ENCODE data around the gene NSUN2.

DNA sequence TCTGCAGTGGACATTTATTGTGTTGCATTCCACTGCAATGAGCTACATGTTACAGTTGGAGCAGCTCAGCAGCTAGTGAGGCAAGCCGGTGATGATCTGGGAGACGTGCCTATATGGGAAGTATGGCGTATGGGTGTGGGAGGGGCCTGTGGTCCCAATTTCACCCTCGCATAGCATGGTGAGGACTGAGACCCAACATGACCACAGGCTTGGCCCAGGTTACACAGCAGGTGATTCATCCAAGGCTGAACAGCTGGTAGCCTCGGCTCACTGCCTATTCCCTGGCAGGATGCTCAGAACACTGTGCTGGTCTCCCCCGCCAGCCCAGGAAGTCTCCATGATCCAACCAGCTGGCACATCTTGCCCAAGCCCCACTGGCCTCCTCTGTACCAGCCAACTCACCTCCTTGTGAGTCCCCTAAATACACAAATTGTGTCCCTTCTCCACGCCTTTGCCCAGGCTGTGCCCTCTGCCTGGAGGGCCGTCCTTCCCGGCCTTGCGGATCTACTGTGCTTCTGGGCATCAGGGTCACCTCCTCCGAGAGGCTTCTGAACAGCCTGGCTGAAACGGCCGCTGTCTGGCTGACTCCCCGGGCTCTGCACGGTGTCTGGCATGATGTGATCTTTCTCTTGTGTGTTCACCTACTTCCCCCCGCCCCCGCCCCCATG, 81.4 kb downstream of the NSUN2 start:
- TF ChIP-seq, protein P1, sequence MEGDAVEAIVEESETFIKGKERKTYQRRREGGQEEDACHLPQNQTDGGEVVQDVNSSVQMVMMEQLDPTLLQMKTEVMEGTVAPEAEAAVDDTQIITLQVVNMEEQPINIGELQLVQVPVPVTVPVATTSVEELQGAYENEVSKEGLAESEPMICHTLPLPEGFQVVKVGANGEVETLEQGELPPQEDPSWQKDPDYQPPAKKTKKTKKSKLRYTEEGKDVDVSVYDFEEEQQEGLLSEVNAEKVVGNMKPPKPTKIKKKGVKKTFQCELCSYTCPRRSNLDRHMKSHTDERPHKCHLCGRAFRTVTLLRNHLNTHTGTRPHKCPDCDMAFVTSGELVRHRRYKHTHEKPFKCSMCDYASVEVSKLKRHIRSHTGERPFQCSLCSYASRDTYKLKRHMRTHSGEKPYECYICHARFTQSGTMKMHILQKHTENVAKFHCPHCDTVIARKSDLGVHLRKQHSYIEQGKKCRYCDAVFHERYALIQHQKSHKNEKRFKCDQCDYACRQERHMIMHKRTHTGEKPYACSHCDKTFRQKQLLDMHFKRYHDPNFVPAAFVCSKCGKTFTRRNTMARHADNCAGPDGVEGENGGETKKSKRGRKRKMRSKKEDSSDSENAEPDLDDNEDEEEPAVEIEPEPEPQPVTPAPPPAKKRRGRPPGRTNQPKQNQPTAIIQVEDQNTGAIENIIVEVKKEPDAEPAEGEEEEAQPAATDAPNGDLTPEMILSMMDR (IDR thresholded peaks at IDR 0.05), result no peak
- TF ChIP-seq POLR2AphosphoS5 (IDR thresholded peaks at IDR 0.05) (no peak), POLR2A (IDR thresholded peaks at IDR 0.05) (no peak)
